PC-9 (cell line): ENCODE results near the gene GPBP1. TPM values are rescaled to one million over a fixed set of nuclear protein-coding genes. Genes with fewer than 3 reads are reported as not detected.

Experiments
- BruUV-seq: library from RNA; stranded (reverse); fragments of 400-500 nt; replicated peaks from 2 replicates; lab custom pipeline; 2021; lab: Mats Ljungman, UMichigan
- CTCF ChIA-PET: fragments of 300-600 bp; sonication (Branson Sonifier 250); formaldehyde crosslinking; loops from one replicate; lab custom pipeline; 2022; ENCODE audit warnings: antibody characterized with exemption; lab: Charles Lee
- POLR2A ChIA-PET: fragments of 300-600 bp; sonication (Branson Sonifier 250); formaldehyde crosslinking; loops from one replicate; lab custom pipeline; 2022; ENCODE audit warnings: antibody characterized with exemption; ENCODE audit not compliant: unreplicated experiment; lab: Charles Lee
- DNase-seq, 2 experiments: peaks; one replicate each; pipeline versions ENCODE4 v3.0.0 to v3.0.0-alpha.2; 2015 to 2022; ENCODE audit warnings: mixed read lengths in 1 of 2
- H2AFZ ChIP-seq: fragments of 200-600 bp; sonication (generic); 2 replicates; pipeline ENCODE4 v1.8.1; 2017; ENCODE audit warnings: antibody characterized with exemption
- H3F3A ChIP-seq: fragments of 200-600 bp; sonication (generic); 2 replicates; pipeline ENCODE4 v1.8.1; 2017; ENCODE audit warnings: antibody characterized with exemption, mild to moderate bottlenecking, low read depth; ENCODE audit not compliant: insufficient read depth
- H3K27ac ChIP-seq: fragments of 200-600 bp; sonication (generic); 2 replicates; pipeline ENCODE4 v1.6.1; 2016; ENCODE audit warnings: mixed run types
- H3K27me3 ChIP-seq: fragments of 200-600 bp; sonication (generic); 2 replicates; pipeline ENCODE4 v1.6.1; 2016; ENCODE audit warnings: low read depth, mixed run types; ENCODE audit not compliant: insufficient read depth
- H3K36me3 ChIP-seq: fragments of 200-600 bp; sonication (generic); 2 replicates; pipeline ENCODE4 v1.6.1; 2016; ENCODE audit warnings: low read depth, mixed run types
- H3K4me1 ChIP-seq: fragments of 200-600 bp; sonication (generic); replicated peaks from 2 replicates; pipeline ENCODE4 v1.6.1; 2016; ENCODE audit warnings: mixed run types; ENCODE audit not compliant: insufficient read depth
- H3K4me2 ChIP-seq: fragments of 200-600 bp; sonication (generic); 2 replicates; pipeline ENCODE4 v1.6.1; 2017; ENCODE audit warnings: mixed run types
- H3K4me3 ChIP-seq: fragments of 200-600 bp; sonication (generic); 2 replicates; pipeline ENCODE4 v1.6.1; 2016; ENCODE audit warnings: mixed run types
- H3K79me2 ChIP-seq: fragments of 200-600 bp; sonication (generic); 2 replicates; pipeline ENCODE4 v1.6.1; 2017; ENCODE audit warnings: low read depth, mixed run types
- H3K9me2 ChIP-seq: fragments of 200-600 bp; sonication (generic); 2 replicates; pipeline ENCODE4 v1.8.1; 2017; ENCODE audit warnings: mild to moderate bottlenecking; ENCODE audit not compliant: insufficient read depth
- H3K9me3 ChIP-seq: fragments of 200-600 bp; sonication (generic); 2 replicates; pipeline ENCODE4 v1.8.1; 2016; ENCODE audit warnings: low read depth; ENCODE audit not compliant: insufficient read depth
- H4K20me1 ChIP-seq: fragments of 200-600 bp; sonication (generic); 2 replicates; pipeline ENCODE4 v1.8.1; 2017; ENCODE audit not compliant: insufficient read depth
- CTCF ChIP-seq: fragments of 200-600 bp; sonication (generic); conservative IDR thresholded peaks from 2 replicates; pipeline ENCODE4 v1.6.1; 2017; ENCODE audit warnings: mixed run types, antibody characterized with exemption, mild to moderate bottlenecking, moderate library complexity
- EZH2 ChIP-seq: fragments of 200-600 bp; sonication (generic); IDR thresholded peaks from 2 replicates; pipeline ENCODE4 v1.8.0; 2017; ENCODE audit warnings: antibody characterized with exemption, low read depth
- intact Hi-C: fragments of 100-400 bp; cut with micrococcal nuclease; formaldehyde crosslinking; loops from one replicate; pipeline ENCODE4 v1.10.0; 2022; ENCODE audit not compliant: unreplicated experiment
- total RNA-seq: library from RNA; stranded (reverse); gene quantifications from 2 replicates; pipeline ENCODE4 v1.2.3, GENCODE V29; 2021

GPBP1 gene
- total RNA-seq, 1 experiment from 2014 or later, result 75.0 TPM

- no TSS peak for BruUV-seq
- CTCF ChIA-PET, result no interaction called here
- Histone ChIP-seq H4K20me1 (peaks cover 19% of the 10 kb centered on the region), H3K79me2 (peaks cover 30% of the 10 kb centered on the region), H3K27me3 (no peaks in the 10 kb centered on the region), H3F3A (peaks cover 40% of the 10 kb centered on the region), H2AFZ (peak overlapping the region; percentile 84), H3K27ac (peak overlapping the region; percentile 98), H3K9me3 (no peaks in the 10 kb centered on the region), H3K4me2 (peak overlapping the region; percentile 81), H3K4me3 (peak overlapping the region; percentile 76), H3K36me3 (peaks cover 15% of the 10 kb centered on the region), H3K4me1 (peaks cover 16% of the 10 kb centered on the region), H3K9me2 (no peaks in the 10 kb centered on the region)
- TF ChIP-seq CTCF, result no peak
- TF ChIP-seq EZH2, result no peak
- intact Hi-C loops, result loop anchor here (2.0 kb wide), 1 partner anchor 45 kb away; no protein-coding TSS in a partner anchor
- peak; percentile 51 to 85 for DNase-seq
- POLR2A ChIA-PET, result interaction anchor here (0.6 kb wide), 2 partner anchors 38 to 591 kb away, joined by 4 to 5 read pairs; no protein-coding TSS in a partner anchor
Observed at GRCh38 chr5:57171816-57172465, 1.9 kb upstream of the GPBP1 start.

GRCh38 chr5:57172466-57173318 lies 1.2 kb upstream of the GPBP1 start:
- CTCF ChIA-PET, result no interaction called here
- DNase-seq, result peak; percentile 23 to 41
- POLR2A ChIA-PET, result interaction anchor here (0.7 kb wide), 1 partner anchor 262 kb away, joined by 4 read pairs; no protein-coding TSS in a partner anchor

More at GRCh38 chr5:57172466-57173318, 1.2 kb upstream of the GPBP1 start:
- TF ChIP-seq CTCF (no peak), EZH2 (no peak)
- Histone ChIP-seq H3F3A (peaks cover 40% of the 10 kb centered on the region), H3K27ac (peak overlapping the region; percentile 98), H3K79me2 (peaks cover 38% of the 10 kb centered on the region), H3K4me2 (peak overlapping the region; percentile 81), H2AFZ (peak overlapping the region; percentile 84), H3K36me3 (peaks cover 19% of the 10 kb centered on the region), H3K9me2 (no peaks in the 10 kb centered on the region), H4K20me1 (peaks cover 25% of the 10 kb centered on the region), H3K4me1 (peaks cover 24% of the 10 kb centered on the region), H3K27me3 (no peaks in the 10 kb centered on the region), H3K9me3 (no peaks in the 10 kb centered on the region), H3K4me3 (peak overlapping the region; percentile 76)
- TSS peak; percentile 75 for BruUV-seq
- intact Hi-C loops, result loop anchor here (1.0 to 2.0 kb wide), 2 partner anchors 44 to 263 kb away; partner anchors contain the start of gene SETD9
